Occipital lobe (tissue), 2 donors: ENCODE data around the gene PCED1B. TPM values are rescaled to one million over a fixed set of nuclear protein-coding genes. Genes with fewer than 3 reads are reported as not detected.
"Not testable (repeated sequence)": the region's sequence is repeated elsewhere in the genome, so short reads cannot be mapped to it uniquely, and the experiment has no call there.

Experiments
- DNase-seq: peaks from one replicate; lab custom pipeline; 2025; lab: John Stamatoyannopoulos, UW
- total RNA-seq: library from RNA; depleted of rRNA; stranded (reverse); fragments of >200 nt; gene quantifications from one replicate; pipeline ENCODE4 v1.2.3, GENCODE V29; 2014

The PCED1B gene
- total RNA-seq, 1 donor from 2014 or later: 0.94 TPM

DNA sequence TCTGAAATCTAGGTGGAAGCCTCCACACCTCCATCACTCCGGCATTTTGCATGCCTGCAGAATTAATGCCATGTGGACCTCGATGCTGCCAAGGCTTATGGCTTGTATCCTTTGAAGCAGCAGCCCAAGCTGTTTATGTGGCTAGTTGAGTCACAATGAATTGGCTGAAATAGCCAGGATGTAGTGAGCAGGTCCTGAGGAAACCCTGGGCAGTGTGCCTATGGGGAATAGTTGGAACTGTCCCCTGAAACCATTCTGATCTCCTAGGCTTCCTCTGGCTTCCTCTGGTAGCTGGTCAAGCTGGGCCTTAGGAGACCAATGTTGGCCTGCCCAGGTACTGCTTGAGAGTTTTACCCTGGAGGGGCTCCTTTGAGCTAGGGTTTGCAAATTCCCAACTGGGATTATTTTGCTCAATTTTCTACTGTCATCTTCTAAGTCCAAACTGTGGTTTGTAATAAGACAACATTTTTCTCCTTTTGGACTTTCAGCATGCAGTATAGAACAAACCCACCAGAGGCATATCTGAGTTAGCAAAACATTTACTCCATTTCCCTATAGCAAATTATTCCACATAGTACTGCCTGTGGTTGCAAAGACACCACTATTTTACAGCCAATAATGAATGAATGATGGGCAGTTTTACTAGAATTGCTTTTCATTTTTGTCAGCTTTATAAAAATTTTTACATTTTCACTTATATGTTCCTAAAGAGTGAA is 85.5 kb downstream of the PCED1B start:
- no peak for DNase-seq

DNA sequence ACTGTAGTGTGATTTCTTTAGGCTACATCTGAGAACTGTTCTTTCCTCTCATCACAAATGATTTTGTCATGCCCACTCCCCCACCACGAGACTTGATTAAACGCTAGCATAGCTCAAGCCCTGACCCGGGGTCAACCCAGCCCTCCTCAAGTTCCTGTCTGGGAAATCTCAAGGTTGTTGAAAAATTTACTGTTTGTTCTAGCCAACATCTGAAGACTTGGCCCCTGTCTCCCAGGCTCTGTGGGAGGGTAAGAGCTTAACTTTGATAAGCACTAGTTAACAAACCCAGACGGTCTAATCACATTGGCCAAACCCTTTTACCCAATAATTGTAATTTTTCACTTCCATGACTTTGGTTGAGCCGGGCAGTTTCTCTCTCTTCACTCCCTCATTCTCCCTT is 86.5 kb downstream of the PCED1B start:
- DNase-seq: no peak

DNA sequence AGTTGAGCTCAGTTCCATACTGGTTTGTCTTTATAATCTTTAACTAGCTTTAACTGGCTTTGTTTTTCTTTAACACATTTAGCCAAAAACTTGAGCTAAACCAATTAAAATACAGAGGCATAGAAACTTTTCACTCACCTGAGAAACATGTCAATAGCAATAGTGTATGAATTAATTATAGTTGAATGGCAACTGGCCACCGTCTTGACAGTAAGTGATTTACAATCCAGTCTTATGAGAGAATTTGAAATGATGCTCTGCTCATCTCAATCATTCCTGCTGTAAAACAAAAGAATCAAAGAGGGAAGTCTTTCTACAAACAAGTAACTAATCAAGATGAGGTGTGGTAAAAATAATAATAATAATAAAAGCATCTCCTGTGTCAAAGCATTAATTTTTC is 86.9 kb downstream of the PCED1B start:
- DNase-seq: no peak

GRCh38 chr12:47170281-47170680 is 90.9 kb downstream of the PCED1B start:
- DNase-seq: not testable (repeated sequence)

DNA sequence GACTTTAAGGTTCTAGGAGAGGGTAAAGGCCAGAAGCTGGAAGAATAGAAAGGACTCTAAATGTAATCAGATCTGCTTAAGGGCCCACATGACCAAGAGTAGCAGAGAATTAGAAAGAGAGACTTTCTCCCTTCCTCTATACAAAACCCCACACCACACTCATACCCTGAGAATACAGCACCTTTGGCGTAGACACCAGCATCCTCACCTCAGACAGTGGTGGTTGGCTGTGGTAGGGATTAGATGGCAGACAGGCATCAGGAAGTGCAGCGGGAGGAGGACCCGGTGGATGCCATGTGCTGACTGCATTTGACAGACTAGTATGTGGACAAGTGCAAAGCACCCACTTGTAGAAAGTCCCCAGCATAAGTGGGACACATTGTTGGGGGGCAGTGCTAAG is 98.6 kb downstream of the PCED1B start:
- no peak for DNase-seq

- DNase-seq: not testable (repeated sequence)
Observed at GRCh38 chr12:47182164-47182938, 102.9 kb downstream of the PCED1B start.

GRCh38 chr12:47184229-47184628 is 104.8 kb downstream of the PCED1B start:
- DNase-seq: no peak

GRCh38 chr12:47184813-47185212 is 105.4 kb downstream of the PCED1B start:
- no peak for DNase-seq

GRCh38 chr12:47186246-47186645 is 106.8 kb downstream of the PCED1B start:
- DNase-seq: no peak

DNA sequence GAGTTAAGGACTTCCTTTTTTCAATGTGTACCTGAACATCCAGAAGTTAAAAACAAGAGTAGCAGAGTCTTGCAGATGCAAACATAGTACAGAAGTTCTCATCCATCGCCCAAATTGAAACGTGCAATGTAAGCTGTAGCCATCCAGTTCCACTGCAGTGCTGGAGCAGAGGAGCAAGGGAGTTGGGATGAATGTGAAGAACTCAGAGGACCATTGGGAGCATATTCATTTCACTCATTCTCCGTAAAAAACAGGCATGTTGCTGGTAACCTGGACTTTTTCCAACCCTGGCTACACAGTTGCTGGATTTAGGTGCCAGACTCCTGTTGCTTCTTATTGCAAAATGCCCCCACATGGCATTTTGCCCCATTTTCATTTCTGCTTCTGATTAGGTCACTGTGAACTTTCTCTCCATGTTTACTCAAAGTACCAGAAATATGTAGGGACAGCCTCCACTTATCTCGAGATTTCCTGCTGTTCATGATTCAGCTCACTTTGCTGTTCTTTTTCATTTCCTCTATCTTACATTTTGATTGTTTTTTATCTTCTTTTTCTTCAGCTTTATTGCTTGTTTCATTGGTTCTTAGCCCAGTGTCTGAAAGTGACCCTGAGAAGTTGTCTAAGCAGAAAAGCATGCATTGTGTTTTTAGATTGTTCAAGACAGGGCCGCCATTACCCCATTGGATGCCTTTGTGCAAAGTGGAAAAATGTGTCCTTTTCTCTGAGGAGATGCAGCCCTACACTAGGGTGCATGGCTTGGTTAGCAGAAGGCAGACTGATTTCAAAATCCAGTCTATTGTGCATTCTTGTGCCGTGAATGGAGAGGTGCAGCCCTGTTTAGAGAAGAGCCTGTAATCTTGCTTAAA is 109.4 kb downstream of the PCED1B start:
- DNase-seq: no peak

DNA sequence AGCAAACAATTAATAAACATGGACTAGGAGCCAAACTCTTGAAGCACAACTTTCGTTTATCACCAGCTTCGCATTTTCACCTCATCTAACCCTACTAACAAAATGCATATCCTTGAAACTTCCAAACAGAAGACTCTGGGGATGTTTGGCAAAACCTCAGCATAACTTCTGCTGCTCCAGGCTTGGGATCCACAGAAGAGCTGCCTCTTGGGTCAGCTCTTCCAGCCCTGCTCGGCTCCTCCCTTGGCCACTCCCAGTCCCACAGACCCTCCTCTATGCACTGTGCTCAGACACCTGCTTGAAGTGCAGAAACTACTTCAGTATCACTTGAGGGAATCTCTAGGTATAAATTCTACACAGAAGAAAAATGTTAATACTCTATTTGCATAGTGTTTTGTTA is 110.3 kb downstream of the PCED1B start:
- DNase-seq: no peak

DNA sequence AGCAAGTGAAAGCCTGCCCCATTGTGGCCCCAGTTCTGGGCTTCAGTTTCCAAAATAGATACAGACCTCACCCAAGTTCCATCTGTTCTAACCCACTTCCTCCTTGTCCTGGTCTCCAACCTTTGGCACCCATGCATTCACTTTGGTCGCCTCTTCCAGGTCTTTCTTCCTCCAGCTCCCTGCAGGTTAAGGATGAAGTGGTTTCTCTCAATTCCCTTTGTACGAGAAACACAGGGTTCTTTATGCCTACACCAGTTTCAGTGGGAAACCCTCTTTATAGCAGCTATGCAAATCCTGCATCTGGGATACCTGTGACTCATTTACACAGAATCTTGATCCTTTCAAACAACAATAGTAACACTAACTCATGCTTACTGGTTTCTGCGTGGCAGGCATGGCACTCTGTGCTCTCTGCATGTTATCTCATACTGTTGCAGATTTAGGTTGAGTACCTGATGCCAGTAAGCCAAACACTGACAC is 110.9 kb downstream of the PCED1B start:
- no peak for DNase-seq

DNA sequence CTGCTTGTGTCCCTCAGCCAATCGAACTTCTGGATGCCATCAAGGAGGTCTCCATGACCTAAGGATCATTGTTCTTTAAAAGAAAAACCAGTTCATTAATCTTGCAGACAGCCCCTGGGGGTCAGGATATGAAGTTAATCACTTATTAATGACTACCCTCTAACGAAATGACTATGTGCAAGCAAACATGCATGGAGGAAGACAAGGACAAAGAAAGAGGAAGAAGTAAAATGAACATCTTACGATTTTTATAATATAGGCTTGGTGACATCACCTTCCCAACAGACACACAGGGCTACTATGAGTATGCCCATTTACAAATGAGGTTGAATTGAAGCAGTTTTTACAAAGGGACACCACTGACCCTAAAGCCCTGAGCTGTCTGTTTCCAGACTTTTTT is 111.5 kb downstream of the PCED1B start:
- DNase-seq: no peak

DNA sequence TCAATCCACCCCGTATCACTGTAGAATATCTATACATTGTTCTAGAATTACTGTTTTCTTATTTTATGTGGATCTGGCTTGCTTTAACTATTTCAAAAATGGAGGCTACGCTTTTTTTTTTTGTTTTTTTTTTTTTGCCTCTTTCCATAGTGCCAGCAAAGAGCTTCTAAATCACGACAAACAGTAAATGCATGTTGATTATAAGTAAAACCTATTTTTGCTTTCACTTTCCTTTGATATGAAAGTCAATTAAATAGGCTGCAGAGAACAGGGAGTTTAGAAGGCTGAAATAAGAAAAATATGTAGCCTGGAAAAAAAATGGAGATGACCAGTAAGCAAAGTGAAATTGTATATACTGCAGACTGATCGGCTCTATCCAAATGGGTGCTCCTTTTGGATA is 112.6 kb downstream of the PCED1B start:
- DNase-seq: no peak

DNA sequence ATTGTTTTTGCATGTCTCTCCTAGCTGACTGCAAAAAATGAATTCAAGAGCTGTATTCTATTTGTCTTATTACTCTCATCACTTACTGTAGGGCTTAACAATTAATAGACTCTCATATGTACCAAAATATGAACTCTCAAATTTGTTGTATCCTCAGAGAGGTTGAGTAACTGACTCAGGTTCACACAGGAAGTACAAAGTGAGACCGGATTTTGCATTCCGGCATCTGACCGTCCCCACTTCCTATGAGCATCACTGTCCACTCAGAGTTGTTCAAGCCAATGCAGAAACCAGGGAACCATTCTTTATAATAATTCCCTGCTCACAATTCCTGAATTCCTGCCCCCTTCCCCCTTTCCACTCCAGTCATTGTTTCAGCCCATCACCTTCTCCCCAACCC is 113.6 kb downstream of the PCED1B start:
- no peak for DNase-seq

- no peak for DNase-seq
Observed at GRCh38 chr12:47194501-47194900, 115.1 kb downstream of the PCED1B start.

- no peak for DNase-seq
Observed at GRCh38 chr12:47200446-47200845, 121.0 kb downstream of the PCED1B start.

DNA sequence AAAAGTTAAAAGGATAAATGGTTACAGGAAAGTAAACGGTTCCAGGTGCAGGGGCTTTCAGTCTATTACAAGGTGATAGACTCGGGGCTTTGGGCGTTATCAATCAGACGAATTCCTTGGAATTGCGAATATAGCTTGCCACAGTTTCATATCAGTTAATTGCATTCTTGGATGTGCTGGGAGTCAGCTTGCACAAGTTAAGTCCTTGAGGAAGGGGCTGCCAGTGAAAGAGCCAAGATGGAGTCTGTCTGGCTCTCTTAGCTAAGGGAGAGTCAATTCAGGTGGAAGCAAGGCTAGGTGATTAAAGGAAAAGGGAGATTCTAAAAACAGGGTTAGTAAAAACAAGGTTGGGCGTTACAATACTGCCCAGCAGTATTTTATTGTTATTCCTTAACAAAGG is 121.8 kb downstream of the PCED1B start:
- not testable (repeated sequence) for DNase-seq

DNA sequence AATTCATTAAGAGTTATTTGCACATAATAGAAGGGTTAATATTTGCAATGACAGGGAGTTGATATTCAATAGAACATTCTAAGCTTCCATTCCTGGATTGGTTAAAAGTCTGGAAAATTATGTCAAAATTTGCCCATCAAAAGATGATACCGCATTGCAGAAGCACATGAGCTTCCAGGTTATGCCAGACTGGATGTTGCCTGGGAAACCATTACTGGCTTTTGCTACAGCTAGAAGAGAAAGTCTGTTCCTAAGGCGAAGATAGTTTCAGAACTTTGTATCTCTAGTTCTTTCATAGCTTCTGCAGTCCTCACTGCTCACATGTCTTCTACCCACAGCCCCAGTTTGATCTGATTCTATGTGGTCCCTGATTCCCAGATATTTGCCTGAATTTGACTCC is 122.8 kb downstream of the PCED1B start:
- no peak for DNase-seq

DNA sequence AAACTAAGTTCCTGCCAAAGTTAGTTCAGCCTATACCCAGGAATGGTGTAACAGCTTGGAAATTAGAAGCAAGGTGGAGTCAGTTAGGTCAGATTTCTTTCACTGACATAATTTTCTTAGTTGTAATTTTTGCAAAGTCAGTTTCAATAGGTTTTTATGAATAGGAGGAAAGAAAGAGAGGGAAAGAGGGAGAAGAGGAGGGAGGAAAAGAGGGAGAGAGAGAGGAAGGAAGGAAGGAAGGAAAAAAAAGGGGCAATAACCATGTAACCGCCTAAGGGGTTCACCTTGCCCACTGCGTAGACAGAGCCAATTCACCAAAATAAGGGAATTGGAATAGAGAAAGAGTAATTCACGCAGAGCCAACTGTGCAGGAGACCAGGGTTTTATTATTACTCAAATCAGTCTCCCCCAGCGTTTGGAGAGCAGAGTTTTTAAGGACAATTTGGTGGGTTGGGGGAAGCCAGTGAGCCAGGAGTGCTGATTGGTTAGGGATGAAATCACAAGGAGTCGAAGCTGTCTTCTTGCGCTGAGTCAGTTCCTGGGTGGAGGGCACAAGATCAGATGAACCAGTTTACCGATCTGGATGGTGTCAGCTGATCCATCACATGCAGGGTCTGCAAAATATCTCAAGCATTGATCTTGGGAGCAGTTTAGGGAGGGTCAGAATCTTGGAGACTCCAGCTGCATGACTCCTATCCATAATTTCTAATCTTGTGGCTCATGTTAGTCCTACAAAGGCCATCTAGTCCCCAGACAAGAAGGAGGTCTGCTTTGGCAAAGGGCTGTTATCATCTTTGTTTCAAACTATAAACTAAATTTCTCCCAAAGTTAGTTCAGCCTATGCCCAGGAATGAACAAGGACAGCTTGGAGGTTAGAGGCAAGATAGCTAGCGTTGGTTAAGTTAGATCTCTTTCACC is 126.4 kb downstream of the PCED1B start:
- DNase-seq: no peak
